ENCODE results near the gene KLHL6. TPM values are rescaled to one million over a fixed set of nuclear protein-coding genes. Genes with fewer than 3 reads are reported as not detected.
A peak's percentile ranks its signal among the peaks of the same experiment; 100 is the strongest.

Gene KLHL6
- total and polyA plus RNA-seq, 4 donors = 0.42 to 3.8 (median 1.0) TPM

GRCh38 chr3:183449791-183450190, 105.7 kb downstream of the KLHL6 start:
- Histone ChIP-seq H3K9ac (ENCODE audit: low read depth in 1 of 2, low read length in 2 of 2) (no peak overlapping the region), H3K27ac (ENCODE audit: low read depth in 1 of 2, low read length in 2 of 2) (no peak overlapping the region), H3K9me3 (ENCODE audit: control insufficient read depth in 4 of 4, low read length in 3 of 4) (no peaks in the 10 kb centered on the region), H3K36me3 (ENCODE audit: control insufficient read depth in 4 of 4, insufficient read depth in 3 of 4, low read depth in 1 of 4, low read length in 3 of 4) (peaks cover 0 to 9% (median 5%) of the 10 kb centered on the region in 4 donors), H3K4me1 (ENCODE audit: control insufficient read depth in 4 of 4, insufficient read depth in 4 of 4, low read length in 3 of 4) (peaks cover 0 to 11% (median 6%) of the 10 kb centered on the region in 4 donors), H3K27me3 (ENCODE audit: control insufficient read depth in 4 of 4, insufficient read depth in 4 of 4, low read length in 3 of 4) (no peaks in the 10 kb centered on the region), H3K4me3 (ENCODE audit: low read depth in 1 of 3, low read length in 3 of 3) (no peak overlapping the region)
- TF ChIP-seq SP1 (IDR thresholded peaks at IDR 0.05) (no peak), NR2F2 (IDR thresholded peaks at IDR 0.05) (no peak)
- 88% methylated on average over 1 of the region's 1 CpG for WGBS
- DNase-seq (ENCODE audit: low spot score) = no peak

GRCh38 chr3:183449391-183449790, 106.1 kb downstream of the KLHL6 start:
- no peak for TF ChIP-seq FOXA2 (IDR thresholded peaks at IDR 0.05)
- no peak for TF ChIP-seq MAX (IDR thresholded peaks at IDR 0.05)
- no peak for TF ChIP-seq NR2F2 (IDR thresholded peaks at IDR 0.05)
- TF ChIP-seq HNF4A (conservative IDR thresholded peaks at IDR 0.05) = no peak
- no peak overlapping the region for H3K27ac ChIP-seq (ENCODE audit: low read depth in 1 of 2, low read length in 2 of 2)
- peaks cover 0 to 9% (median 4%) of the 10 kb centered on the region in 4 donors for H3K36me3 ChIP-seq (ENCODE audit: control insufficient read depth in 4 of 4, insufficient read depth in 3 of 4, low read depth in 1 of 4, low read length in 3 of 4)
- WGBS = 37% methylated on average over 4 of the region's 4 CpGs
- H3K4me3 ChIP-seq (ENCODE audit: low read depth in 1 of 3, low read length in 3 of 3) = no peak overlapping the region
- no peak overlapping the region for H3K9ac ChIP-seq (ENCODE audit: low read depth in 1 of 2, low read length in 2 of 2)
- peaks cover 0 to 11% (median 6%) of the 10 kb centered on the region in 4 donors for H3K4me1 ChIP-seq (ENCODE audit: control insufficient read depth in 4 of 4, insufficient read depth in 4 of 4, low read length in 3 of 4)
- DNase-seq (ENCODE audit: low spot score) = no peak
- H3K9me3 ChIP-seq (ENCODE audit: control insufficient read depth in 4 of 4, low read length in 3 of 4) = peaks cover 0 to 2% (median 0%) of the 10 kb centered on the region in 4 donors
- no peaks in the 10 kb centered on the region for H3K27me3 ChIP-seq (ENCODE audit: control insufficient read depth in 4 of 4, insufficient read depth in 4 of 4, low read length in 3 of 4)

GRCh38 chr3:183448369-183449128, 107.0 kb downstream of the KLHL6 start:
- Histone ChIP-seq H3K4me3 (ENCODE audit: low read depth in 1 of 3, low read length in 3 of 3) (peak overlapping the region in 1 of 3 donors; percentile 68), H3K27ac (ENCODE audit: low read depth in 1 of 2, low read length in 2 of 2) (no peak overlapping the region)

More at GRCh38 chr3:183448369-183449128, 107.0 kb downstream of the KLHL6 start:
- H3K9me3 ChIP-seq (ENCODE audit: control insufficient read depth in 4 of 4, low read length in 3 of 4) = peaks cover 2 to 9% (median 2%) of the 10 kb centered on the region in 4 donors
- H3K4me1 ChIP-seq (ENCODE audit: control insufficient read depth in 4 of 4, insufficient read depth in 4 of 4, low read length in 3 of 4) = peaks cover 0 to 11% (median 6%) of the 10 kb centered on the region in 4 donors
- H3K36me3 ChIP-seq (ENCODE audit: control insufficient read depth in 4 of 4, insufficient read depth in 3 of 4, low read depth in 1 of 4, low read length in 3 of 4) = peaks cover 0 to 3% (median under 1%) of the 10 kb centered on the region in 4 donors
- TF ChIP-seq RXRA (IDR thresholded peaks at IDR 0.05) (no peak), TAF1 (conservative IDR thresholded peaks at IDR 0.05) (no peak), NR2F2 (IDR thresholded peaks at IDR 0.05) (no peak), YY1 (IDR thresholded peaks at IDR 0.05) (no peak), MAX (IDR thresholded peaks at IDR 0.05) (no peak), ATF3 (IDR thresholded peaks at IDR 0.05) (no peak), FOXA2 (IDR thresholded peaks at IDR 0.05) (no peak), JUND (IDR thresholded peaks at IDR 0.05) (no peak), ZBTB33 (IDR thresholded peaks at IDR 0.05) (no peak), HNF4A (conservative IDR thresholded peaks at IDR 0.05) (no peak), CTCF (IDR thresholded peaks at IDR 0.05; ENCODE audit: low read depth, low read length, missing input control) (no peak), SP1 (IDR thresholded peaks at IDR 0.05) (no peak), REST (IDR thresholded peaks at IDR 0.05) (no peak), FOXA1 (IDR thresholded peaks at IDR 0.05) (no peak)
- H3K27me3 ChIP-seq (ENCODE audit: control insufficient read depth in 4 of 4, insufficient read depth in 4 of 4, low read length in 3 of 4) = no peaks in the 10 kb centered on the region
- peak overlapping the region in 1 of 2 donors; percentile 38 for H3K9ac ChIP-seq (ENCODE audit: low read depth in 1 of 2, low read length in 2 of 2)
- DNase-seq (ENCODE audit: low spot score) = no peak
- WGBS = 60% methylated on average over 3 of the region's 3 CpGs

All from liver (tissue), 9 donors.